Hepatocyte (in vitro differentiated cells): ENCODE results near the gene BMAL1.

Experiments
- CTCF ChIP-seq: fragments of 200-600 bp; sonication (generic); IDR thresholded peaks from 2 replicates; pipeline ENCODE4 v1.5.1; 2016; ENCODE audit warnings: antibody characterized with exemption, mild to moderate bottlenecking; ENCODE audit not compliant: poor library complexity
- EZH2 ChIP-seq: fragments of 200-600 bp; sonication (generic); IDR thresholded peaks from 2 replicates; pipeline ENCODE4 v1.6.1; 2016; ENCODE audit warnings: antibody characterized with exemption, mild to moderate bottlenecking, borderline replicate concordance
- EZH2phosphoT487 ChIP-seq: fragments of 200-600 bp; sonication (generic); IDR thresholded peaks from one replicate; pipeline ENCODE4 v1.6.1; 2018; ENCODE audit warnings: antibody characterized with exemption, mild to moderate bottlenecking, low read depth, moderate library complexity; ENCODE audit not compliant: unreplicated experiment, severe bottlenecking

- TF ChIP-seq EZH2 (no peak), CTCF (no peak), EZH2phosphoT487 (no peak)
These were observed 32.9 kb downstream of the BMAL1 start for GRCh38 chr11:13310443-13310842.
